D721Med (cell line): Measurements from ENCODE around the gene PTPRCAP.
A peak's percentile ranks its signal among the peaks of the same experiment; 100 is the strongest.

ENCODE experiments used
- DNase-seq: peaks from one replicate; pipeline ENCODE4 v3.0.0; 2011; ENCODE audit warnings: low spot score; ENCODE audit not compliant: insufficient read length
- FAIRE-seq: peaks from 2 replicates; lab custom pipeline; 2011; peaks lifted over from hg19 to GRCh38; lab: Jason Lieb, UNC
- TF ChIP-seq, protein P1 (sequence below): IDR thresholded peaks from 2 replicates; pipeline ENCODE4 v1.5.1; 2012; ENCODE audit warnings: mild to moderate bottlenecking, control low read depth; ENCODE audit not compliant: insufficient read depth; ENCODE audit errors: missing control alignments

The PTPRCAP gene

DNA sequence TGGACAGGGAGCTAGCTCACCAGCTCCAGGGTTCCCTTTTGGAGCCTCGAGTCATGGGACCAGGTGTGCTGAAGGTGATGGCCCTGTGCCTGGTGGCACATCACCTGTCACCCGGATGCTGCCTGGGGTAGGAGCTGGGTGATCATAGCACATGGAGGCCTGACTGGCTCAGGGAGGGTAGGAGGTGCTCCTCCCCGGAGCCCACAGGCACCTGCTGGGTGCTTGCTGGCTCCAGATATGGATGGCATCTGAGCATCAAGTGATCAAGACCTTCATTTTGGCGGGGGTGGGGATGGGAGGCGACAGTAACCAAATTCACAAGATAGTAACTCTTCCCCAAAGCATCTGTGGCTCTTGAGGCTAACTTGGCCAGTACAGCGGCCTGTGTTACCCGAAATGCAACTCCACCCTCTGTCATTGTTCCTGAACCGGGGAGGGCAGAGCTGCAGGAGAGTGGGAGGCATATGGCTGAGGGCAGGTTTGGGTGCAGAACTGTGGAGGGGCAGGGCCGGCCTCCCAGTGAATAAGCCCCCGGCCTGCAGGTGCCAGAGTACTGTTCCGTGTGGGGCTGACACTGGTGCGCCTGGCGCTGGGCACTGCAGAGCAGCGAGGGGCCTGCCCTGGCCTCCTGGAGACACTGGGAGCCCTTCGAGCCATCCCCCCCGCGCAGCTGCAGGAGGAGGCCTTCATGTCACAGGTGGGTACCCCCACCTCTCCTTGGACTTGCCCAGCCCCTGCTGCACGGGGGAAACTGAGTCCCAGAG is 28.9 kb downstream of the PTPRCAP start:
- FAIRE-seq, result no peak
- TF ChIP-seq, protein P1, sequence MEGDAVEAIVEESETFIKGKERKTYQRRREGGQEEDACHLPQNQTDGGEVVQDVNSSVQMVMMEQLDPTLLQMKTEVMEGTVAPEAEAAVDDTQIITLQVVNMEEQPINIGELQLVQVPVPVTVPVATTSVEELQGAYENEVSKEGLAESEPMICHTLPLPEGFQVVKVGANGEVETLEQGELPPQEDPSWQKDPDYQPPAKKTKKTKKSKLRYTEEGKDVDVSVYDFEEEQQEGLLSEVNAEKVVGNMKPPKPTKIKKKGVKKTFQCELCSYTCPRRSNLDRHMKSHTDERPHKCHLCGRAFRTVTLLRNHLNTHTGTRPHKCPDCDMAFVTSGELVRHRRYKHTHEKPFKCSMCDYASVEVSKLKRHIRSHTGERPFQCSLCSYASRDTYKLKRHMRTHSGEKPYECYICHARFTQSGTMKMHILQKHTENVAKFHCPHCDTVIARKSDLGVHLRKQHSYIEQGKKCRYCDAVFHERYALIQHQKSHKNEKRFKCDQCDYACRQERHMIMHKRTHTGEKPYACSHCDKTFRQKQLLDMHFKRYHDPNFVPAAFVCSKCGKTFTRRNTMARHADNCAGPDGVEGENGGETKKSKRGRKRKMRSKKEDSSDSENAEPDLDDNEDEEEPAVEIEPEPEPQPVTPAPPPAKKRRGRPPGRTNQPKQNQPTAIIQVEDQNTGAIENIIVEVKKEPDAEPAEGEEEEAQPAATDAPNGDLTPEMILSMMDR, result no peak
- DNase-seq, result no peak

DNA sequence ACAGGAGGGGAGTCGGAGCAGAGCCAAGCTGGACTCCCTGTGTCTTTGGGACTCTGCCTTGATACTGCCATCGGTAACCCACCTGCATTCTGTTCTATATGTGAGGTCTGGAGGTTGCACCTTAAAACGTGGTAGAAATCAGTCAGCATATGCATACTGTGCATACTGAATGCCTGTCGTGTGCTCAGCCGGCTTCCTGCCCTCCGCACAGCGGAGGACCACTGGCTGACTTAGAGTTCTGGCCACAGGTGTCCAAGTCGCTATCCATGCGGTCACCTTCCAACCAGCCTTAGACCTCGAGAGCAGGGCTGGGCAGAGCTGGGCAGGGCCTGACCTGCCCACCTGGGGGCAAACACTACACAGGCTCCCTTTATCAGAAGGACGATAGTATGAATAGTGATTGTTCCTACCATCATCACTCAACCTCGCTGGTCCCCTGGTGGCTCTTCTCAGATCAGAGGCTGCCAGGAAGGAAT is 29.8 kb downstream of the PTPRCAP start:
- DNase-seq (no peak), FAIRE-seq (no peak)
- TF ChIP-seq, protein P1, result no peak

DNA sequence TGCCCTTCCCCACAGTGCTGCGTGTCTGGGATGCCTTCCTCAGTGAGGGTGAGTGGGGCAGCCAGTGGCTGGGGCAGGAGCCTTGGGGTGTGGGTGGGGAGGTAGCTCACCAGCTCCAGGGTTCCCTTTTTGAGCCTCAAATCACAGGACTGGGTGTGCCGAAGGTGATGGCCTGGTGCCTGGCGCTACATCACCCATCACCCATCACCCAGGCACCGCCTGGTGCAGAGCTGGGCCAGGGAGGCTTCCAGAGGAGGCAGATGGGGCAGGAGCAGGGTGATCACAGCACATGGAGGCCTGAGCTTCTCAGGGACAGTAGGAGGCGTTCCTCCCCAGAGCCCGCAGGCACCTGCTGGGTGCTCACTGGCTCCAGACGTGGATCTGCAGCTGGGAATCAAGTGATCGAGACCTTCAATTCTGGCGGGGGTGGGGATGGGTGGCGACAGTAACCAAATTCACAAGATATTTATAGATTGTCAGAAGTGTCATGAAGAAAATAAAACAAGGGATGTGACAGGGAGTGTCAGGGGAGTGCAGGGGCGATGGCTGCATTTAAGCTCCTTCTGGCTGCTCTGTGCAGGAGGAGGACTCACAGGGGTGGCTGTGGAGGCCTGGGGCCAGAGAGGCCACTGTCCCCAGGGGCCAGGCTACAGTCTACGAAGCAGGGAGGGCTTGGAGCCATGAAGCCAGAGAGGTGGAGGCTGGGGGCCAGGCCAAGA is 30.4 kb downstream of the PTPRCAP start:
- TF ChIP-seq, protein P1, result peak; percentile 21
- DNase-seq (no peak), FAIRE-seq (no peak)

DNA sequence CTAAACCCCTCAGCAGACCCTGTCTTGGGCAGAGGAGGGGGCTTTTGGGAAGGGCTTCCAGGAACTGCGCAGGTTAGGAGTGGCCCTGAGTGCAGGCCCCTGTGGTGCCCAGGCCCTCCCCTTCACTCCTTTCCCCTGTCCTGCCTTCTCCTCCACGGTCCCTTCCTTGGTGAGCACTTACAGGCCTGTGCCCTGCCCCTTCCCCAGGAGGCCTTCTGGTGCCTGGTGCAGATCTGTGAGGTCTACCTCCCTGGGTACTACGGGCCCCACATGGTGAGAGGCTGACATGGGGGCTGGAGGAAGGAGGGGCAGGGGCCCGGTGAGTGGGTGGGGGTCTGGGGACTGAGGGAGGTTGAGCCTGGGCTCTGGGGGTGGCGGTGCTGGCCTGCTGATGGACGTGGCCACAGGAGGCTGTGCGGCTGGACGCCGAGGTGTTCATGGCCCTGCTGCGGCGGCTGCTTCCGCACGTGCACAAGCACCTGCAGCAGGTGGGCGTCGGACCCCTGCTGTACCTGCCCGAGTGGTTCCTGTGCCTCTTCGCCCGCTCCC is 31.0 kb downstream of the PTPRCAP start:
- FAIRE-seq, result no peak
- no peak for DNase-seq
- TF ChIP-seq, protein P1, result no peak

DNA sequence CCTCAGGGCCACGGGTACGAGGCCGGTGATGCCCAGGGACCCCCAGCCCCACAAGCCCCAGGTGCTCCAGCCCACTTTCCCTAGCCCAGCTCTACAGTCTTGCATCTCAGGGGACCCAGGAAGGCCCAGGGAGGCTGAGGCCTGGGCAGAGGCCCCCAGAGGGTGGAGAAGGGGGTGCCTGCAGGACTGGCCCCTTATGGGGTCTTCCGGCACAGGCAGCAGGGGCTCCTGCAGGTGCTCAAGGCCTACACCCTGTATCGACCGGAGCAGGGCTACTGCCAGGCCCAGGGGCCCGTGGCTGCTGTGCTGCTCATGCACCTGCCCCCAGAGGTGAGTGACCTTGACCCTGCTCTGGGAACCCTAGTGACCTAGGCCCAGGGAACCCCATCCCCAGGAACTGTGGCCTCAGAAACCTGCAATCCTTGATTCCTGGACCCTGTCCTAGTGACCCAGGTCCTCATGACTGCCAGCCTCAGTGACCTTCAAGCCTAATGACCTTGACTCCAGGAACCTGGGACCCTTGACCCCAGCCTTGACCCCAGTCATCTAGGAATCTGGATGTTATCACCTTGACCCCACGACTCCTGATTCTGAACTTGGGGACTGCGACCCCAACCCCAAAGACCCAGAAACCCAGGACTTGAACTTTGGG is 31.7 kb downstream of the PTPRCAP start:
- DNase-seq (no peak), FAIRE-seq (no peak)
- TF ChIP-seq, protein P1, result no peak

DNA sequence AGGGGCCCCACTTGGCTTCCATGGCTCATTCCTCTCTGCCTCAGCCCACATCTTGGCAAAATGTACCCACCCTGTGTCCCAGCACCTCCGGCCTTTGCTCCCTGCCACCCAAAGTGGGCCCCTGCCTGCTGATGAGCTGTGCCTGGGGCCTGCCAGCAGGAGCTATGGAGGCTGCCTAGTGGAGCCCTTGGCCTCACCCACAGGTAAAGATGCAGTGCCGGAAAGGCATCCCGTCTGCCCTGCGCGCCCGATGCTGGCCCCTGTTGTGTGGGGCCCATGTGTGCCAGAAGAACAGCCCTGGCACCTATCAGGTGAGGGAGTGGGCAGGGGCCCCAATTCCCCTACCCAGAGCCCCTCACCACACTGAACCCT is 32.3 kb downstream of the PTPRCAP start:
- DNase-seq (no peak), FAIRE-seq (no peak)
- TF ChIP-seq, protein P1, result no peak
